Measurements from ENCODE around the gene SYNDIG1L. TPM values are rescaled to one million over a fixed set of nuclear protein-coding genes. Genes with fewer than 3 reads are reported as not detected.

Gene SYNDIG1L
- polyA plus RNA-seq, 1 experiment = not detected

- TF ChIP-seq, protein P1, sequence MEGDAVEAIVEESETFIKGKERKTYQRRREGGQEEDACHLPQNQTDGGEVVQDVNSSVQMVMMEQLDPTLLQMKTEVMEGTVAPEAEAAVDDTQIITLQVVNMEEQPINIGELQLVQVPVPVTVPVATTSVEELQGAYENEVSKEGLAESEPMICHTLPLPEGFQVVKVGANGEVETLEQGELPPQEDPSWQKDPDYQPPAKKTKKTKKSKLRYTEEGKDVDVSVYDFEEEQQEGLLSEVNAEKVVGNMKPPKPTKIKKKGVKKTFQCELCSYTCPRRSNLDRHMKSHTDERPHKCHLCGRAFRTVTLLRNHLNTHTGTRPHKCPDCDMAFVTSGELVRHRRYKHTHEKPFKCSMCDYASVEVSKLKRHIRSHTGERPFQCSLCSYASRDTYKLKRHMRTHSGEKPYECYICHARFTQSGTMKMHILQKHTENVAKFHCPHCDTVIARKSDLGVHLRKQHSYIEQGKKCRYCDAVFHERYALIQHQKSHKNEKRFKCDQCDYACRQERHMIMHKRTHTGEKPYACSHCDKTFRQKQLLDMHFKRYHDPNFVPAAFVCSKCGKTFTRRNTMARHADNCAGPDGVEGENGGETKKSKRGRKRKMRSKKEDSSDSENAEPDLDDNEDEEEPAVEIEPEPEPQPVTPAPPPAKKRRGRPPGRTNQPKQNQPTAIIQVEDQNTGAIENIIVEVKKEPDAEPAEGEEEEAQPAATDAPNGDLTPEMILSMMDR (IDR thresholded peaks at IDR 0.05; ENCODE audit: low read depth, low read length) = no peak
- Histone ChIP-seq H3K9me3 (ENCODE audit: control insufficient read depth, insufficient read depth, low read length) (no peaks in the 10 kb centered on the region; the same call in 1 of the 2 replicates), H3K4me3 (ENCODE audit: low read depth, low read length) (no peak overlapping the region), H3K27ac (ENCODE audit: low read depth, low read length) (no peak overlapping the region), H3K27me3 (ENCODE audit: control insufficient read depth, insufficient read depth, low read length) (peaks cover 40% of the 10 kb centered on the region)
- CTCF ChIA-PET = interaction anchor here (1.1 to 1.9 kb wide), 2 partner anchors 116 to 118 kb away, joined by 3 to 5 read pairs; no protein-coding TSS in a partner anchor
- POLR2A ChIA-PET = no interaction called here
- DNase-seq (ENCODE audit: low read depth, low spot score) = no peak
Measured at GRCh38 chr14:74360163-74360562, 65.8 kb downstream of the SYNDIG1L start.

DNA sequence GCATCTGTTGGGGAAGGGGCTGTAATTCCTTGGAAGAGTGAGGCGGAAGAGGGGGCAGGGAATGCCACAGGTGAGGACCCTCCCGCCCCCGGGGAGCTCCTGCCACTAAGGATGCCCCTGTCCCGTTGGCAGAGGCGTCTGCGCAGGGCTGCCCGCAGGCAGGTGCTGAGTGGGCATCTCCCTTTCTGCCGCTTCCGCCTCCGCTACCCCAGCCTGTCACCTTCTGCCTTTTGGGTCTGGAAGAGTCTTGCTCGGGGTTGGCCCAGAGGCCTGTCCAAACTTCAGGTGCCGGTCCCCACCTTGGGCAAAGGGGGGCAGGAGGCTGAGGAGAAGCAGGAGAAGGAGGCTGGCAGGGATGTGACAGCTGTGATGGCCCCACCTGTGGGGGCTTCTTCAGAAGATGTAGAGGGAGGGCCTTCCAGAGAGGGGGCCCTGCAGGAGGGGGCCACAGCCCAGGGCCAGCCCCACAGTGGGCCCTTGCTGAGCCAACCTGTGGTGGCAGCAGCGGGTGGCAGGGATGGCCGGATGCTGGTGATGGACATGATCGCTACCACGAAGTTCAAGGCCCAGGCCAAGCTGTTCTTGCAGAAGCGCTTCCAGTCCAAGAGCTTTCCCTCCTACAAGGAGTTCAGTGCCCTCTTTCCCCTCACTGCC lies 67.7 kb downstream of the SYNDIG1L start:
- Histone ChIP-seq H3K9me3 (ENCODE audit: control insufficient read depth, insufficient read depth, low read length) (no peaks in the 10 kb centered on the region; the same call in 1 of the 2 replicates), H3K27ac (ENCODE audit: low read depth, low read length) (no peak overlapping the region), H3K4me3 (ENCODE audit: low read depth, low read length) (no peak overlapping the region), H3K27me3 (ENCODE audit: control insufficient read depth, insufficient read depth, low read length) (peaks cover 29% of the 10 kb centered on the region)
- POLR2A ChIA-PET = no interaction called here
- TF ChIP-seq, protein P1 (IDR thresholded peaks at IDR 0.05; ENCODE audit: low read depth, low read length) = no peak
- CTCF ChIA-PET = interaction anchor here (0.7 to 1.5 kb wide), 2 partner anchors 119 to 193 kb away, joined by 3 to 5 read pairs; no protein-coding TSS in a partner anchor
- no peak for DNase-seq (ENCODE audit: low read depth, low spot score)

DNA sequence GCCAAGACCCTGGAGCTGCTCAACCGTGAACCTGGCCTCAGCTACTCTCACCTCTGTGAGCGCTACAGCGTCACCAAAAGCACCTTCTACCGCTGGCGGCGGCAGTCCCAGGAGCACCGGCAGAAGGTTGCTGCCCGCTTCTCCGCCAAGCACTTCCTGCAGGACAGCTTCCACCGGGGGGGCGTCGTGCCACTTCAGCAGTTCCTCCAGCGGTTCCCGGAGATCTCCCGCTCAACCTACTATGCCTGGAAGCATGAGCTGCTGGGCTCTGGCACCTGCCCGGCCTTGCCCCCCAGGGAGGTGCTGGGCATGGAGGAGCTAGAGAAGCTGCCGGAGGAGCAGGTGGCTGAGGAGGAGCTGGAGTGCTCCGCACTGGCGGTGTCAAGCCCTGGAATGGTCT lies 68.4 kb downstream of the SYNDIG1L start:
- Histone ChIP-seq H3K27ac (ENCODE audit: low read depth, low read length) (no peak overlapping the region), H3K4me3 (ENCODE audit: low read depth, low read length) (no peak overlapping the region), H3K9me3 (ENCODE audit: control insufficient read depth, insufficient read depth, low read length) (no peaks in the 10 kb centered on the region; the same call in 1 of the 2 replicates), H3K27me3 (ENCODE audit: control insufficient read depth, insufficient read depth, low read length) (peaks cover 30% of the 10 kb centered on the region)
- no peak for DNase-seq (ENCODE audit: low read depth, low spot score)
- POLR2A ChIA-PET = no interaction called here
- CTCF ChIA-PET = interaction anchor here (1.5 kb wide), 1 partner anchor 120 kb away, joined by 5 read pairs; no protein-coding TSS in a partner anchor
- TF ChIP-seq, protein P1 (IDR thresholded peaks at IDR 0.05; ENCODE audit: low read depth, low read length) = no peak

GRCh38 chr14:74356892-74357575 lies 69.0 kb downstream of the SYNDIG1L start:
- no peak for DNase-seq (ENCODE audit: low read depth, low spot score)
- CTCF ChIA-PET = no interaction called here
- H3K9me3 ChIP-seq (ENCODE audit: control insufficient read depth, insufficient read depth, low read length) = no peaks in the 10 kb centered on the region; the same call in 1 of the 2 replicates
- H3K4me3 ChIP-seq (ENCODE audit: low read depth, low read length) = no peak overlapping the region
- no peak overlapping the region for H3K27ac ChIP-seq (ENCODE audit: low read depth, low read length)
- H3K27me3 ChIP-seq (ENCODE audit: control insufficient read depth, insufficient read depth, low read length) = peaks cover 31% of the 10 kb centered on the region
- POLR2A ChIA-PET = no interaction called here
- TF ChIP-seq, protein P1 (IDR thresholded peaks at IDR 0.05; ENCODE audit: low read depth, low read length) = no peak

Other genes starting within 250 kb of the SYNDIG1L start
- gene VSX2, start 186.8 kb downstream of the SYNDIG1L start, polyA plus RNA-seq (2011; rRNA removed) = not detected in 2 replicates
- gene ABCD4, start 123.3 kb downstream of the SYNDIG1L start, polyA plus RNA-seq (2011; rRNA removed) = 13.3 and 14.7 TPM in 2 replicates
- not detected in 2 replicates for gene VRTN, start 77.7 kb downstream of the SYNDIG1L start, polyA plus RNA-seq (2011; rRNA removed)
- 197 and 248 TPM in 2 replicates for gene NPC2, start 67.1 kb upstream of the SYNDIG1L start, polyA plus RNA-seq (2011; rRNA removed)
- gene ISCA2, start 67.6 kb upstream of the SYNDIG1L start, polyA plus RNA-seq (2011; rRNA removed) = 28.2 and 45.6 TPM in 2 replicates
- gene LTBP2, start 186.0 kb upstream of the SYNDIG1L start, polyA plus RNA-seq (2011; rRNA removed) = 44.3 and 61.8 TPM in 2 replicates

Data from AG04450 (cell line).